Effector memory CD4-positive, alpha-beta T cell (primary cell): ENCODE measurements around the gene L3MBTL4.
"Not testable (repeated sequence)": the region's sequence is repeated elsewhere in the genome, so short reads cannot be mapped to it uniquely, and the experiment has no call there.

ENCODE experiments used
- DNase-seq, 3 donors: peaks; one replicate each; pipeline ENCODE4 v3.0.0-alpha.2; 2020
- H3K27ac ChIP-seq: 2 replicates; pipeline ENCODE4 v1.7.0; 2013; ENCODE audit warnings: mild to moderate bottlenecking, low read length, moderate library complexity; ENCODE audit not compliant: insufficient read depth, poor library complexity, severe bottlenecking
- H3K27me3 ChIP-seq: replicated peaks from 2 replicates; pipeline ENCODE4 v1.7.0; 2013; ENCODE audit warnings: mild to moderate bottlenecking, low read length; ENCODE audit not compliant: insufficient read depth, control insufficient read depth, poor library complexity, severe bottlenecking
- H3K36me3 ChIP-seq: 2 replicates; pipeline ENCODE4 v1.7.0; 2013; ENCODE audit warnings: mild to moderate bottlenecking, low read length, moderate library complexity; ENCODE audit not compliant: control insufficient read depth, insufficient read depth
- H3K4me1 ChIP-seq: 2 replicates; pipeline ENCODE4 v1.7.0; 2013; ENCODE audit warnings: low read length, mild to moderate bottlenecking; ENCODE audit not compliant: control insufficient read depth, insufficient read depth, poor library complexity, severe bottlenecking
- H3K4me3 ChIP-seq: 2 replicates; pipeline ENCODE4 v1.7.0; 2013; ENCODE audit warnings: low read length, low read depth, mild to moderate bottlenecking; ENCODE audit not compliant: insufficient read depth, poor library complexity, severe bottlenecking
- H3K9me3 ChIP-seq: 2 replicates; pipeline ENCODE4 v1.7.0; 2013; ENCODE audit warnings: mild to moderate bottlenecking, low read length, moderate library complexity; ENCODE audit not compliant: control insufficient read depth

L3MBTL4 gene

GRCh38 chr18:6261938-6262337 is 152.8 kb downstream of the L3MBTL4 start:
- Histone ChIP-seq H3K36me3 (no peaks in the 10 kb centered on the region), H3K9me3 (no peaks in the 10 kb centered on the region), H3K4me3 (no peak overlapping the region), H3K27me3 (no peaks in the 10 kb centered on the region), H3K27ac (no peak overlapping the region), H3K4me1 (no peaks in the 10 kb centered on the region)
- no peak for DNase-seq

GRCh38 chr18:6259324-6259723 is 155.4 kb downstream of the L3MBTL4 start:
- not testable (repeated sequence) for H3K4me1 ChIP-seq, H3K27me3 ChIP-seq, H3K4me3 ChIP-seq, H3K9me3 ChIP-seq, H3K36me3 ChIP-seq, DNase-seq, H3K27ac ChIP-seq

GRCh38 chr18:6257950-6258349 is 156.8 kb downstream of the L3MBTL4 start:
- Histone ChIP-seq H3K27me3 (no peaks in the 10 kb centered on the region), H3K4me1 (no peaks in the 10 kb centered on the region), H3K9me3 (no peaks in the 10 kb centered on the region), H3K4me3 (no peak overlapping the region), H3K27ac (no peak overlapping the region), H3K36me3 (no peaks in the 10 kb centered on the region)
- DNase-seq: no peak

- H3K9me3 ChIP-seq: no peaks in the 10 kb centered on the region
- H3K36me3 ChIP-seq: no peaks in the 10 kb centered on the region
- DNase-seq: no peak
- no peaks in the 10 kb centered on the region for H3K27me3 ChIP-seq
- H3K27ac ChIP-seq: no peak overlapping the region
- no peak overlapping the region for H3K4me3 ChIP-seq
- no peaks in the 10 kb centered on the region for H3K4me1 ChIP-seq
Observed at GRCh38 chr18:6256521-6256920, 158.2 kb downstream of the L3MBTL4 start.

GRCh38 chr18:6255886-6256285 is 158.8 kb downstream of the L3MBTL4 start:
- no peak for DNase-seq
- H3K4me1 ChIP-seq: no peaks in the 10 kb centered on the region
- no peaks in the 10 kb centered on the region for H3K36me3 ChIP-seq
- no peak overlapping the region for H3K4me3 ChIP-seq
- no peak overlapping the region for H3K27ac ChIP-seq
- no peaks in the 10 kb centered on the region for H3K9me3 ChIP-seq
- H3K27me3 ChIP-seq: no peaks in the 10 kb centered on the region

- no peak for DNase-seq
- H3K4me1 ChIP-seq: no peaks in the 10 kb centered on the region
- H3K9me3 ChIP-seq: no peaks in the 10 kb centered on the region
- H3K27ac ChIP-seq: no peak overlapping the region
- H3K4me3 ChIP-seq: no peak overlapping the region
- no peaks in the 10 kb centered on the region for H3K36me3 ChIP-seq
- no peaks in the 10 kb centered on the region for H3K27me3 ChIP-seq
Observed at GRCh38 chr18:6255116-6255705, 159.5 kb downstream of the L3MBTL4 start.

GRCh38 chr18:6254456-6254855 is 160.3 kb downstream of the L3MBTL4 start:
- Histone ChIP-seq H3K4me1 (no peaks in the 10 kb centered on the region), H3K36me3 (no peaks in the 10 kb centered on the region), H3K9me3 (no peaks in the 10 kb centered on the region), H3K4me3 (no peak overlapping the region), H3K27ac (no peak overlapping the region), H3K27me3 (no peaks in the 10 kb centered on the region)
- DNase-seq: no peak

GRCh38 chr18:6251084-6251483 is 163.6 kb downstream of the L3MBTL4 start:
- Histone ChIP-seq H3K4me3 (no peak overlapping the region), H3K27ac (no peak overlapping the region), H3K36me3 (no peaks in the 10 kb centered on the region)

GRCh38 chr18:6249788-6250187 is 164.9 kb downstream of the L3MBTL4 start:
- Histone ChIP-seq H3K4me3 (no peak overlapping the region), H3K9me3 (no peaks in the 10 kb centered on the region), H3K4me1 (no peaks in the 10 kb centered on the region), H3K36me3 (no peaks in the 10 kb centered on the region), H3K27me3 (no peaks in the 10 kb centered on the region), H3K27ac (no peak overlapping the region)
- no peak for DNase-seq

More at GRCh38 chr18:6251084-6251483, 163.6 kb downstream of the L3MBTL4 start:
- no peaks in the 10 kb centered on the region for H3K9me3 ChIP-seq
- DNase-seq: no peak
- no peaks in the 10 kb centered on the region for H3K4me1 ChIP-seq
- H3K27me3 ChIP-seq: no peaks in the 10 kb centered on the region

- no peak for DNase-seq
- H3K27me3 ChIP-seq: no peaks in the 10 kb centered on the region
- H3K27ac ChIP-seq: no peak overlapping the region
- H3K4me1 ChIP-seq: no peaks in the 10 kb centered on the region
- no peak overlapping the region for H3K4me3 ChIP-seq
- H3K36me3 ChIP-seq: no peaks in the 10 kb centered on the region
- no peaks in the 10 kb centered on the region for H3K9me3 ChIP-seq
Observed at GRCh38 chr18:6249170-6249569, 165.5 kb downstream of the L3MBTL4 start.
